Keratinocyte (primary cell): ENCODE measurements around the gene JADE2. TPM values are rescaled to one million over a fixed set of nuclear protein-coding genes. Genes with fewer than 3 reads are reported as not detected.

Experiments used
- DNase-seq: peaks from one replicate; pipeline ENCODE4 v3.0.0-alpha.2; 2011; ENCODE audit warnings: low read depth, missing footprints, low spot score
- FAIRE-seq: peaks from 2 replicates; lab custom pipeline; 2011; peaks lifted over from hg19 to GRCh38; lab: Jason Lieb, UNC
- H2AFZ ChIP-seq: 2 replicates; pipeline ENCODE4 v1.6.0; 2012; ENCODE audit warnings: low read length, control low read depth, inconsistent platforms; ENCODE audit not compliant: control insufficient read depth
- H3K27ac ChIP-seq: 2 replicates; pipeline ENCODE4 v1.5.1; 2011; ENCODE audit warnings: low read length; ENCODE audit not compliant: control insufficient read depth, insufficient read depth
- H3K27me3 ChIP-seq: 3 replicates; pipeline ENCODE4 v1.6.0; 2011; ENCODE audit warnings: low read length; ENCODE audit not compliant: control insufficient read depth, insufficient read depth; ENCODE audit errors: extremely low read depth
- H3K36me3 ChIP-seq, 2 experiments: 2 replicates in 1 of 2; 3 replicates in 1 of 2; pipeline ENCODE4 v1.5.1; 2011; ENCODE audit warnings: low read length in 2 of 2, mild to moderate bottlenecking in 1 of 2; ENCODE audit not compliant: control insufficient read depth in 2 of 2, insufficient read depth in 2 of 2; ENCODE audit errors: extremely low read depth in 1 of 2
- H3K4me1 ChIP-seq: 3 replicates; pipeline ENCODE4 v1.5.1; 2011; ENCODE audit warnings: low read length; ENCODE audit not compliant: control insufficient read depth, insufficient read depth; ENCODE audit errors: extremely low read depth
- H3K4me2 ChIP-seq: 3 replicates; pipeline ENCODE4 v1.6.0; 2011; ENCODE audit warnings: low read depth, low read length; ENCODE audit not compliant: control insufficient read depth, insufficient read depth; ENCODE audit errors: extremely low read depth
- H3K4me3 ChIP-seq, 3 experiments: fragments of 200-600 bp in 1 of 3; sonication (generic) in 1 of 3; 2 replicates in 2 of 3; 3 replicates in 1 of 3; pipeline ENCODE4 v1.5.1; 2011 to 2016; ENCODE audit warnings: low read length in 3 of 3, mild to moderate bottlenecking in 3 of 3, control low read depth in 2 of 3, inconsistent platforms in 1 of 3, low read depth in 1 of 3, mixed read lengths in 1 of 3, mixed run types in 1 of 3, moderate library complexity in 1 of 3; ENCODE audit not compliant: control insufficient read depth in 2 of 3, insufficient read depth in 2 of 3; ENCODE audit errors: extremely low read depth in 1 of 3
- H3K79me2 ChIP-seq: 2 replicates; pipeline ENCODE4 v1.6.0; 2012; ENCODE audit warnings: low read length; ENCODE audit not compliant: control insufficient read depth, insufficient read depth
- H3K9ac ChIP-seq: 3 replicates; pipeline ENCODE4 v1.6.0; 2011; ENCODE audit warnings: low read length; ENCODE audit not compliant: control insufficient read depth, insufficient read depth; ENCODE audit errors: extremely low read depth
- H3K9me1 ChIP-seq: 3 replicates; pipeline ENCODE4 v1.6.0; 2011; ENCODE audit warnings: low read length; ENCODE audit not compliant: control insufficient read depth, insufficient read depth; ENCODE audit errors: extremely low read depth
- H3K9me3 ChIP-seq: 2 replicates; pipeline ENCODE4 v1.5.1; 2012; ENCODE audit warnings: low read depth, low read length; ENCODE audit not compliant: control insufficient read depth
- H4K20me1 ChIP-seq: 3 replicates; pipeline ENCODE4 v1.6.0; 2011; ENCODE audit warnings: low read length; ENCODE audit not compliant: control insufficient read depth, insufficient read depth; ENCODE audit errors: extremely low read depth
- EZH2 ChIP-seq: IDR thresholded peaks from one replicate; pipeline ENCODE4 v1.6.1; 2012; ENCODE audit warnings: inconsistent platforms, mild to moderate bottlenecking, low read length, moderate library complexity
- dilution Hi-C: fragments of 300-500 bp; cut with MboI; formaldehyde crosslinking; loops from one replicate; pipeline ENCODE4 v1.7.0; 2020; ENCODE audit warnings: low sequenced_read_pairs; ENCODE audit not compliant: extremely low pct_ligation_motif_present
- polyA plus RNA-seq, 5 experiments: library from polyadenylated mRNA; depleted of rRNA in 3 of 5; stranded (reverse) in 3 of 5; stranded (forward) in 1 of 5; unstranded in 1 of 5; fragments of >200 nt; gene quantifications; 1 replicate in 1 of 5; 2 replicates in 3 of 5; 3 replicates in 1 of 5; pipeline versions ENCODE4 v1.2.1 to v1.2.3, GENCODE V29; 2011 to 2012; ENCODE audit warnings: missing spikeins in 2 of 5, low read depth in 1 of 5, low replicate concordance in 1 of 5
- TF ChIP-seq, protein P1 (sequence below), 3 experiments: IDR thresholded peaks in 1 of 3; conservative IDR thresholded peaks in 1 of 3; optimal IDR thresholded peaks in 1 of 3; 2 replicates in 2 of 3; 3 replicates in 1 of 3; pipeline versions ENCODE3 to v1.5.1; 2011; ENCODE audit warnings: low read length in 3 of 3, mild to moderate bottlenecking in 3 of 3, moderate library complexity in 2 of 3, control low read depth in 1 of 3, inconsistent platforms in 1 of 3; ENCODE audit not compliant: insufficient read depth in 2 of 3; ENCODE audit errors: extremely low read depth in 1 of 3

Gene JADE2
- polyA plus RNA-seq, 1 donor (not counting 4 experiments of a cell fraction or from before 2014, with no cell fraction given): 11.1 TPM

GRCh38 chr5:134509308-134510040 is 16.0 kb upstream of the JADE2 start:
- H3K36me3 ChIP-seq: no peaks in the 10 kb centered on the region
- no peaks in the 10 kb centered on the region for H3K79me2 ChIP-seq
- FAIRE-seq (no peak), DNase-seq (no peak)
- H3K9me3 ChIP-seq: no peaks in the 10 kb centered on the region
- dilution Hi-C loops: loop anchor here (5.0 kb wide), 1 partner anchor 82 kb away; no protein-coding TSS in a partner anchor
- H3K4me1 ChIP-seq: peaks cover 64% of the 10 kb centered on the region
- H3K9me1 ChIP-seq: no peaks in the 10 kb centered on the region
- no peak overlapping the region for H3K4me3 ChIP-seq
- H4K20me1 ChIP-seq: no peaks in the 10 kb centered on the region
- no peak overlapping the region for H2AFZ ChIP-seq
- no peak overlapping the region for H3K9ac ChIP-seq
- peak overlapping the region; percentile 38 for H3K4me2 ChIP-seq
- no peak overlapping the region for H3K27ac ChIP-seq
- H3K27me3 ChIP-seq: no peaks in the 10 kb centered on the region
- TF ChIP-seq, protein P1, sequence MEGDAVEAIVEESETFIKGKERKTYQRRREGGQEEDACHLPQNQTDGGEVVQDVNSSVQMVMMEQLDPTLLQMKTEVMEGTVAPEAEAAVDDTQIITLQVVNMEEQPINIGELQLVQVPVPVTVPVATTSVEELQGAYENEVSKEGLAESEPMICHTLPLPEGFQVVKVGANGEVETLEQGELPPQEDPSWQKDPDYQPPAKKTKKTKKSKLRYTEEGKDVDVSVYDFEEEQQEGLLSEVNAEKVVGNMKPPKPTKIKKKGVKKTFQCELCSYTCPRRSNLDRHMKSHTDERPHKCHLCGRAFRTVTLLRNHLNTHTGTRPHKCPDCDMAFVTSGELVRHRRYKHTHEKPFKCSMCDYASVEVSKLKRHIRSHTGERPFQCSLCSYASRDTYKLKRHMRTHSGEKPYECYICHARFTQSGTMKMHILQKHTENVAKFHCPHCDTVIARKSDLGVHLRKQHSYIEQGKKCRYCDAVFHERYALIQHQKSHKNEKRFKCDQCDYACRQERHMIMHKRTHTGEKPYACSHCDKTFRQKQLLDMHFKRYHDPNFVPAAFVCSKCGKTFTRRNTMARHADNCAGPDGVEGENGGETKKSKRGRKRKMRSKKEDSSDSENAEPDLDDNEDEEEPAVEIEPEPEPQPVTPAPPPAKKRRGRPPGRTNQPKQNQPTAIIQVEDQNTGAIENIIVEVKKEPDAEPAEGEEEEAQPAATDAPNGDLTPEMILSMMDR (optimal IDR thresholded peaks at IDR 0.05 in 1 of 3, IDR thresholded peaks at IDR 0.05 in 1 of 3, conservative IDR thresholded peaks at IDR 0.05 in 1 of 3; ENCODE audit: extremely low read depth in 1 of 3, insufficient read depth in 2 of 3, low read length in 3 of 3): no peak
- no peak for TF ChIP-seq EZH2

GRCh38 chr5:134510970-134511795 is 14.3 kb upstream of the JADE2 start:
- Histone ChIP-seq H3K79me2 (no peaks in the 10 kb centered on the region), H3K4me1 (peaks cover 55% of the 10 kb centered on the region), H3K27me3 (no peaks in the 10 kb centered on the region), H3K4me2 (peak overlapping the region; percentile 63), H3K4me3 (peak overlapping the region in 1 of 3 experiments; percentile 2), H3K36me3 (no peaks in the 10 kb centered on the region), H3K9ac (peak overlapping the region; percentile 56), H2AFZ (peak overlapping the region; percentile 42), H3K9me1 (no peaks in the 10 kb centered on the region), H3K27ac (peak overlapping the region; percentile 76), H4K20me1 (no peaks in the 10 kb centered on the region), H3K9me3 (no peaks in the 10 kb centered on the region)
- dilution Hi-C loops: loop anchor here (5.0 kb wide), 1 partner anchor 84 kb away; no protein-coding TSS in a partner anchor
- FAIRE-seq (peak; percentile 92), DNase-seq (no peak)
- TF ChIP-seq, protein P1 (optimal IDR thresholded peaks at IDR 0.05 in 1 of 3, IDR thresholded peaks at IDR 0.05 in 1 of 3, conservative IDR thresholded peaks at IDR 0.05 in 1 of 3; ENCODE audit: extremely low read depth in 1 of 3, insufficient read depth in 2 of 3, low read length in 3 of 3): no peak
- no peak for TF ChIP-seq EZH2
